ENCODE measurements around the gene PRSS1.
"Not testable (repeated sequence)": the region's sequence is repeated elsewhere in the genome, so short reads cannot be mapped to it uniquely, and the experiment has no call there.

Gene PRSS1

GRCh38 chr7:142748410-142748809, 862 bp upstream of the PRSS1 start:
- not testable (repeated sequence) for DNase-seq (ENCODE audit: low spot score)

GRCh38 chr7:142750321-142750938, 1.2 kb downstream of the PRSS1 start:
- DNase-seq (ENCODE audit: low spot score) = no peak

- DNase-seq (ENCODE audit: low spot score) = not testable (repeated sequence)
These were observed 2.4 kb downstream of the PRSS1 start for GRCh38 chr7:142751526-142752175.

GRCh38 chr7:142752376-142753225, 3.3 kb downstream of the PRSS1 start:
- no peak for DNase-seq (ENCODE audit: low spot score)

- DNase-seq (ENCODE audit: low spot score) = no peak
These were observed 4.1 kb downstream of the PRSS1 start for GRCh38 chr7:142753366-142753765.

GRCh38 chr7:142753925-142754491, 4.7 kb downstream of the PRSS1 start:
- not testable (repeated sequence) for DNase-seq (ENCODE audit: low spot score)

GRCh38 chr7:142754681-142755575, 5.7 kb downstream of the PRSS1 start:
- no peak for DNase-seq (ENCODE audit: low spot score)

GRCh38 chr7:142758312-142758711, 9.0 kb downstream of the PRSS1 start:
- DNase-seq (ENCODE audit: low spot score) = not testable (repeated sequence)

- no peak for DNase-seq (ENCODE audit: low spot score)
These were observed 10.2 kb downstream of the PRSS1 start for GRCh38 chr7:142759433-142759832.

GRCh38 chr7:142760071-142760642, 10.9 kb downstream of the PRSS1 start:
- no peak for DNase-seq (ENCODE audit: low spot score)

- DNase-seq (ENCODE audit: low spot score) = not testable (repeated sequence)
These were observed 12.3 kb downstream of the PRSS1 start for GRCh38 chr7:142761606-142762005.

GRCh38 chr7:142762104-142762503, 12.8 kb downstream of the PRSS1 start:
- DNase-seq (ENCODE audit: low spot score) = no peak

GRCh38 chr7:142767451-142767850, 18.2 kb downstream of the PRSS1 start:
- no peak for DNase-seq (ENCODE audit: low spot score)

GRCh38 chr7:142767861-142768260, 18.6 kb downstream of the PRSS1 start:
- DNase-seq (ENCODE audit: low spot score) = no peak

GRCh38 chr7:142768885-142769284, 19.6 kb downstream of the PRSS1 start:
- DNase-seq (ENCODE audit: low spot score) = not testable (repeated sequence)

GRCh38 chr7:142770661-142771352, 21.5 kb downstream of the PRSS1 start, which contains the start of gene PRSS2:
Gene PRSS2, plus strand, starts transcription at chr7:142770970. Its CDS starts 13 bp downstream, at chr7:142770983.
- DNase-seq (ENCODE audit: low spot score) = no peak

GRCh38 chr7:142771353-142771723, 22.1 kb downstream of the PRSS1 start:
- no peak for DNase-seq (ENCODE audit: low spot score)

GRCh38 chr7:142772051-142772450, 22.8 kb downstream of the PRSS1 start:
- no peak for DNase-seq (ENCODE audit: low spot score)

GRCh38 chr7:142772673-142773072, 23.4 kb downstream of the PRSS1 start:
- no peak for DNase-seq (ENCODE audit: low spot score)

GRCh38 chr7:142773230-142773629, 24.0 kb downstream of the PRSS1 start:
- no peak for DNase-seq (ENCODE audit: low spot score)
